ENCODE results near the gene SOX6. TPM values are rescaled to one million over a fixed set of nuclear protein-coding genes. Genes with fewer than 3 reads are reported as not detected.

SOX6 gene
- total RNA-seq, 2 experiments from 2014 or later, result 0.20 TPM; not detected in 1

DNA sequence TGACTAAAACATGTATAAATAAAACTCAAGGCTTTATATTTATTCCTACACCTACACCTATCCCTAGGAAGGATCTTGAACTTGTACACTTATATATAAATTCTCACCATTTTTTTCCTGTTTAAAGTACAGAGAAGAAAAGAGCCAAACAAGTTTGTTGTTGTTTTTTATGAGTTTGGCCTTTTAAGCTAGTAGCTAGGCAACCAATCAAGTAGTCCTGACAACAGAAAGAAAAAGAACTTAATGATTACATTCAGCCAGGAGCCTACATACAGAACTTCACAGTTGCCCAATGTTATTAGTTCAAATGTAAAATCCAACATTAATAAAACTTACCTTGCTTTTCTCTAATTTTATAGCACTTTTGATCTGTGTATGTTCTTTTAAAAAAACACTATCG is 316.2 kb downstream of the SOX6 start:
- POLR2A ChIA-PET, result no interaction called here
- no peak for ATAC-seq (ENCODE audit: poor library complexity)
- H3K27ac Mint-ChIP-seq, result no peak overlapping the region
- H3K4me1 Mint-ChIP-seq (ENCODE audit: low read depth), result no peaks in the 10 kb centered on the region
- Histone ChIP-seq H3K36me3 (ENCODE audit: insufficient read depth, low read length) (no peaks in the 10 kb centered on the region), H3K9me3 (ENCODE audit: control insufficient read depth in 1 of 2, insufficient read depth in 1 of 2, low read length in 2 of 2) (no peaks in the 10 kb centered on the region), H3K4me1 (ENCODE audit: insufficient read depth, low read length) (no peaks in the 10 kb centered on the region), H3K4me3 (ENCODE audit: low read length) (no peak overlapping the region), H3K27ac (ENCODE audit: low read depth in 1 of 2, low read length in 2 of 2) (no peak overlapping the region), H3K27me3 (ENCODE audit: control insufficient read depth in 1 of 2, insufficient read depth in 2 of 2, low read length in 2 of 2) (no peaks in the 10 kb centered on the region)
- H3K36me3 Mint-ChIP-seq (ENCODE audit: low read depth), result no peaks in the 10 kb centered on the region
- H3K9me3 Mint-ChIP-seq, result no peaks in the 10 kb centered on the region
- no peak overlapping the region for H3K4me3 Mint-ChIP-seq
- CTCF ChIA-PET, result no interaction called here
- DNase-seq, result no peak
- TF ChIP-seq, protein P1, sequence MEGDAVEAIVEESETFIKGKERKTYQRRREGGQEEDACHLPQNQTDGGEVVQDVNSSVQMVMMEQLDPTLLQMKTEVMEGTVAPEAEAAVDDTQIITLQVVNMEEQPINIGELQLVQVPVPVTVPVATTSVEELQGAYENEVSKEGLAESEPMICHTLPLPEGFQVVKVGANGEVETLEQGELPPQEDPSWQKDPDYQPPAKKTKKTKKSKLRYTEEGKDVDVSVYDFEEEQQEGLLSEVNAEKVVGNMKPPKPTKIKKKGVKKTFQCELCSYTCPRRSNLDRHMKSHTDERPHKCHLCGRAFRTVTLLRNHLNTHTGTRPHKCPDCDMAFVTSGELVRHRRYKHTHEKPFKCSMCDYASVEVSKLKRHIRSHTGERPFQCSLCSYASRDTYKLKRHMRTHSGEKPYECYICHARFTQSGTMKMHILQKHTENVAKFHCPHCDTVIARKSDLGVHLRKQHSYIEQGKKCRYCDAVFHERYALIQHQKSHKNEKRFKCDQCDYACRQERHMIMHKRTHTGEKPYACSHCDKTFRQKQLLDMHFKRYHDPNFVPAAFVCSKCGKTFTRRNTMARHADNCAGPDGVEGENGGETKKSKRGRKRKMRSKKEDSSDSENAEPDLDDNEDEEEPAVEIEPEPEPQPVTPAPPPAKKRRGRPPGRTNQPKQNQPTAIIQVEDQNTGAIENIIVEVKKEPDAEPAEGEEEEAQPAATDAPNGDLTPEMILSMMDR (IDR thresholded peaks at IDR 0.05), result no peak
- H3K27me3 Mint-ChIP-seq, result no peaks in the 10 kb centered on the region
- intact Hi-C loops (cut with DNase I, micrococcal nuclease), result no loop called here

DNA sequence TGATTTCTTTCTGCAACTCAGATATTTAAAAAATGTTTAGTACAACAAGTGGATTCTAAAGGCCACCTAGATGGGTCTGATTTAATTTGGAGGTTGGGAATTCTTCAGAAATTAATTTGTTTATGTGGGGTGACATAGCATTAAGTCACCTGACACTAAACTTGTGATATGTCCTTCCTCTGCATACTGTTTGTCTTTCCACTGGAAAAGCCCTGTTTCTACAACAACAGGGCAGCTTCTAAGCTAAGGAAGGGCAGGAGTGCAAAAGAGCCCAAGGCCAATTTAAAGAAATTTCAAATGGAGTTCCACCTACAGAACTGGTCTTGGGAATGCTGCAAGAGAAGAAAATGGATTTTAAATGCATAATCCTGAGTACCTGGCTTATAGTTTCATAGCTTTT is 319.2 kb downstream of the SOX6 start:
- POLR2A ChIA-PET, result no interaction called here
- ATAC-seq (ENCODE audit: poor library complexity) (no peak), DNase-seq (no peak)
- Mint-ChIP-seq H3K27me3 (no peaks in the 10 kb centered on the region), H3K9me3 (no peaks in the 10 kb centered on the region), H3K36me3 (ENCODE audit: low read depth) (no peaks in the 10 kb centered on the region), H3K4me1 (ENCODE audit: low read depth) (no peaks in the 10 kb centered on the region), H3K27ac (no peak overlapping the region), H3K4me3 (no peak overlapping the region)
- intact Hi-C loops (cut with DNase I, micrococcal nuclease), result no loop called here
- CTCF ChIA-PET, result no interaction called here
- no peak overlapping the region for H3K27ac ChIP-seq (ENCODE audit: low read depth in 1 of 2, low read length in 2 of 2)
- no peak overlapping the region for H3K4me3 ChIP-seq (ENCODE audit: low read length)
- no peaks in the 10 kb centered on the region for H3K36me3 ChIP-seq (ENCODE audit: insufficient read depth, low read length)
- TF ChIP-seq, protein P1 (IDR thresholded peaks at IDR 0.05), result no peak
- H3K4me1 ChIP-seq (ENCODE audit: insufficient read depth, low read length), result no peaks in the 10 kb centered on the region
- no peaks in the 10 kb centered on the region for H3K9me3 ChIP-seq (ENCODE audit: control insufficient read depth in 1 of 2, insufficient read depth in 1 of 2, low read length in 2 of 2)
- no peaks in the 10 kb centered on the region for H3K27me3 ChIP-seq (ENCODE audit: control insufficient read depth in 1 of 2, insufficient read depth in 2 of 2, low read length in 2 of 2)

DNA sequence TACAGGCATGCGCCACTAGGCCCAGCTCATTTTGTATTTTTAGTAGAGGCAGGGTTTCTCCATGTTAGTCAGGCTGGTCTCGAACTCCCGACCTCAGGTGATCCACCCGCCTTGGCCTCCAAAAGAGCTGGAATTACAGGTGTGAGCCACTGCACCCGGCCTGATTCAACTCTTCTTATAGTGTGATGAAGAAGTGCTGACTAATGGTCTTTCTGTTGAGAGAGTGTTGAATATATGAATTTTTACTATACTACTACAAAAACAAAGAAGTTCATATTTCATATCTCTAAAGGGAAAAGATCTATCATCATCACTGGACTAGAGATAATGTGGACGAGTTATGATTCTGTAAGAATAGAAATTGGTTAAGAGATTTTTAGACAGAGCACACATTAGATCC is 320.1 kb downstream of the SOX6 start:
- no peaks in the 10 kb centered on the region for H3K4me1 ChIP-seq (ENCODE audit: insufficient read depth, low read length)
- Mint-ChIP-seq H3K36me3 (ENCODE audit: low read depth) (no peaks in the 10 kb centered on the region), H3K27me3 (no peaks in the 10 kb centered on the region), H3K27ac (no peak overlapping the region), H3K4me1 (ENCODE audit: low read depth) (no peaks in the 10 kb centered on the region), H3K9me3 (no peaks in the 10 kb centered on the region), H3K4me3 (no peak overlapping the region)
- H3K4me3 ChIP-seq (ENCODE audit: low read length), result no peak overlapping the region
- no peak for DNase-seq
- no peaks in the 10 kb centered on the region for H3K36me3 ChIP-seq (ENCODE audit: insufficient read depth, low read length)
- no peaks in the 10 kb centered on the region for H3K27me3 ChIP-seq (ENCODE audit: control insufficient read depth in 1 of 2, insufficient read depth in 2 of 2, low read length in 2 of 2)
- intact Hi-C loops (cut with DNase I, micrococcal nuclease), result no loop called here
- H3K9me3 ChIP-seq (ENCODE audit: control insufficient read depth in 1 of 2, insufficient read depth in 1 of 2, low read length in 2 of 2), result no peaks in the 10 kb centered on the region
- POLR2A ChIA-PET, result no interaction called here
- no peak for ATAC-seq (ENCODE audit: poor library complexity)
- CTCF ChIA-PET, result no interaction called here
- no peak overlapping the region for H3K27ac ChIP-seq (ENCODE audit: low read depth in 1 of 2, low read length in 2 of 2)
- TF ChIP-seq, protein P1 (IDR thresholded peaks at IDR 0.05), result no peak
